ENCODE results near the gene COG4. TPM values are rescaled to one million over a fixed set of nuclear protein-coding genes. Genes with fewer than 3 reads are reported as not detected.

The COG4 gene
- total RNA-seq, 2 experiments from 2014 or later = 15.9 to 19.3 TPM

GRCh38 chr16:70470141-70470926 lies 53.0 kb downstream of the COG4 start:
- ATAC-seq (ENCODE audit: poor library complexity) (no peak), DNase-seq (no peak)
- ChIA-PET CTCF (interaction anchor here (0.6 kb wide), 1 partner anchor 39 kb away, joined by 3 read pairs; no protein-coding TSS in a partner anchor), POLR2A (no interaction called here)
- H3K4me1 ChIP-seq (ENCODE audit: insufficient read depth, low read length) = no peaks in the 10 kb centered on the region
- H3K9me3 ChIP-seq (ENCODE audit: control insufficient read depth in 1 of 2, insufficient read depth in 1 of 2, low read length in 2 of 2) = no peaks in the 10 kb centered on the region
- peaks cover 26% of the 10 kb centered on the region for H3K36me3 ChIP-seq (ENCODE audit: insufficient read depth, low read length)
- intact Hi-C loops (cut with DNase I, micrococcal nuclease) = no loop called here
- H3K27me3 ChIP-seq (ENCODE audit: control insufficient read depth in 1 of 2, insufficient read depth in 2 of 2, low read length in 2 of 2) = no peaks in the 10 kb centered on the region
- H3K9me3 Mint-ChIP-seq = no peaks in the 10 kb centered on the region
- peaks cover 11% of the 10 kb centered on the region for H3K36me3 Mint-ChIP-seq (ENCODE audit: low read depth)
- H3K4me3 ChIP-seq (ENCODE audit: low read length) = no peak overlapping the region
- no peaks in the 10 kb centered on the region for H3K4me1 Mint-ChIP-seq (ENCODE audit: low read depth)
- no peaks in the 10 kb centered on the region for H3K27me3 Mint-ChIP-seq
- TF ChIP-seq CTCF (IDR thresholded peaks at IDR 0.05) = no peak
- no peak overlapping the region for H3K27ac ChIP-seq (ENCODE audit: low read depth in 1 of 2, low read length in 2 of 2)
- no peak overlapping the region for H3K4me3 Mint-ChIP-seq
- H3K27ac Mint-ChIP-seq = no peak overlapping the region

- H3K9me3 Mint-ChIP-seq = no peaks in the 10 kb centered on the region
- POLR2A ChIA-PET = no interaction called here
- intact Hi-C loops (cut with DNase I, micrococcal nuclease) = loop anchor here in 1 of 2 experiments (5.0 kb wide), 2 partner anchors 72 to 97 kb away; no protein-coding TSS in a partner anchor
These were observed 54.4 kb downstream of the COG4 start for GRCh38 chr16:70468776-70469525.

GRCh38 chr16:70467608-70468007 lies 55.7 kb downstream of the COG4 start:
- intact Hi-C loops (cut with DNase I, micrococcal nuclease) = loop anchor here in 1 of 2 experiments (5.0 kb wide), 2 partner anchors 70 to 95 kb away; no protein-coding TSS in a partner anchor
- Histone ChIP-seq H3K27ac (ENCODE audit: low read depth in 1 of 2, low read length in 2 of 2) (no peak overlapping the region), H3K36me3 (ENCODE audit: insufficient read depth, low read length) (peaks cover 19% of the 10 kb centered on the region), H3K9me3 (ENCODE audit: control insufficient read depth in 1 of 2, insufficient read depth in 1 of 2, low read length in 2 of 2) (no peaks in the 10 kb centered on the region), H3K4me3 (ENCODE audit: low read length) (no peak overlapping the region), H3K4me1 (ENCODE audit: insufficient read depth, low read length) (no peaks in the 10 kb centered on the region), H3K27me3 (ENCODE audit: control insufficient read depth in 1 of 2, insufficient read depth in 2 of 2, low read length in 2 of 2) (no peaks in the 10 kb centered on the region)
- Mint-ChIP-seq H3K9me3 (no peaks in the 10 kb centered on the region), H3K27ac (no peak overlapping the region), H3K4me1 (ENCODE audit: low read depth) (no peaks in the 10 kb centered on the region), H3K4me3 (no peak overlapping the region), H3K27me3 (no peaks in the 10 kb centered on the region), H3K36me3 (ENCODE audit: low read depth) (peaks cover 9% of the 10 kb centered on the region)
- ChIA-PET POLR2A (no interaction called here), CTCF (no interaction called here)
- ATAC-seq (ENCODE audit: poor library complexity) (no peak), DNase-seq (no peak)
- TF ChIP-seq CTCF (IDR thresholded peaks at IDR 0.05) = no peak

More at GRCh38 chr16:70468776-70469525, 54.4 kb downstream of the COG4 start:
- no peak for TF ChIP-seq CTCF (IDR thresholded peaks at IDR 0.05)
- H3K9me3 ChIP-seq (ENCODE audit: control insufficient read depth in 1 of 2, insufficient read depth in 1 of 2, low read length in 2 of 2) = no peaks in the 10 kb centered on the region
- CTCF ChIA-PET = interaction anchor here (0.5 kb wide), 1 partner anchor 83 kb away, joined by 4 read pairs; no protein-coding TSS in a partner anchor
- ATAC-seq (ENCODE audit: poor library complexity) = no peak
- no peak overlapping the region for H3K27ac ChIP-seq (ENCODE audit: low read depth in 1 of 2, low read length in 2 of 2)
- Mint-ChIP-seq H3K27ac (no peak overlapping the region), H3K36me3 (ENCODE audit: low read depth) (peaks cover 13% of the 10 kb centered on the region), H3K27me3 (no peaks in the 10 kb centered on the region), H3K4me1 (ENCODE audit: low read depth) (no peaks in the 10 kb centered on the region), H3K4me3 (no peak overlapping the region)
- H3K4me3 ChIP-seq (ENCODE audit: low read length) = no peak overlapping the region
- H3K27me3 ChIP-seq (ENCODE audit: control insufficient read depth in 1 of 2, insufficient read depth in 2 of 2, low read length in 2 of 2) = no peaks in the 10 kb centered on the region
- no peak for DNase-seq
- no peaks in the 10 kb centered on the region for H3K4me1 ChIP-seq (ENCODE audit: insufficient read depth, low read length)
- H3K36me3 ChIP-seq (ENCODE audit: insufficient read depth, low read length) = peaks cover 24% of the 10 kb centered on the region
